CD14-positive monocyte (primary cell): ENCODE results near the gene RBM38. TPM values are rescaled to one million over a fixed set of nuclear protein-coding genes. Genes with fewer than 3 reads are reported as not detected.
"Not testable (repeated sequence)": the region's sequence is repeated elsewhere in the genome, so short reads cannot be mapped to it uniquely, and the experiment has no call there.

Experiments
- DNase-seq, 3 donors: peaks; one replicate each; pipeline ENCODE4 v3.0.0-alpha.2; 2011 to 2022
- H2AFZ ChIP-seq: 2 replicates; pipeline ENCODE4 v1.6.0; 2012; ENCODE audit warnings: mild to moderate bottlenecking, low read depth, low read length, inconsistent platforms; ENCODE audit not compliant: insufficient read depth, poor library complexity, severe bottlenecking
- H3K27ac ChIP-seq, 2 donors: 1 replicate in 1 of 2; 2 replicates in 1 of 2; pipeline ENCODE4 v1.5.1; 2012 to 2013; ENCODE audit warnings: low read length in 2 of 2, control low read depth in 1 of 2, inconsistent platforms in 1 of 2, low read depth in 1 of 2, mild to moderate bottlenecking in 1 of 2
- H3K27me3 ChIP-seq, 2 donors: one replicate each; pipeline versions ENCODE4 v1.6.0 to v1.6.1; 2011 to 2013; ENCODE audit warnings: low read length in 2 of 2; ENCODE audit not compliant: control insufficient read depth in 2 of 2, insufficient read depth in 2 of 2
- H3K36me3 ChIP-seq, 2 donors: replicated peaks in 1 of 2; 1 replicate in 1 of 2; 2 replicates in 1 of 2; pipeline versions ENCODE4 v1.5.1 to v1.6.1; 2012 to 2013; ENCODE audit warnings: low read length in 2 of 2, control low read depth in 1 of 2, inconsistent platforms in 1 of 2, mild to moderate bottlenecking in 1 of 2; ENCODE audit not compliant: insufficient read depth in 2 of 2, control insufficient read depth in 1 of 2
- H3K4me1 ChIP-seq, 2 donors: 1 replicate in 1 of 2; 2 replicates in 1 of 2; pipeline versions ENCODE4 v1.5.1 to v1.6.1; 2012 to 2013; ENCODE audit warnings: low read length in 2 of 2, control low read depth in 1 of 2, inconsistent platforms in 1 of 2, mild to moderate bottlenecking in 1 of 2, moderate library complexity in 1 of 2; ENCODE audit not compliant: insufficient read depth in 2 of 2, control insufficient read depth in 1 of 2
- H3K4me2 ChIP-seq: replicated peaks from 2 replicates; pipeline ENCODE3; 2012; ENCODE audit warnings: low read length, moderate library complexity, mild to moderate bottlenecking; ENCODE audit not compliant: poor library complexity, severe bottlenecking; ENCODE audit errors: extremely low read depth
- H3K4me3 ChIP-seq, 3 experiments: fragments of 200-600 bp in 1 of 3; sonication (generic) in 1 of 3; replicated peaks in 1 of 3; 1 replicate in 2 of 3; 2 replicates in 1 of 3; pipeline ENCODE4 v1.5.1; 2011 to 2013; ENCODE audit warnings: low read length in 3 of 3, mild to moderate bottlenecking in 3 of 3, control low read depth in 2 of 3, low read depth in 2 of 3, inconsistent platforms in 1 of 3, moderate library complexity in 1 of 3
- H3K79me2 ChIP-seq: 2 replicates; pipeline ENCODE4 v1.6.0; 2012; ENCODE audit warnings: mild to moderate bottlenecking, control low read depth, inconsistent platforms, low read length, moderate library complexity; ENCODE audit not compliant: insufficient read depth
- H3K9ac ChIP-seq: 2 replicates; pipeline ENCODE4 v1.6.0; 2017; ENCODE audit warnings: low read length, mild to moderate bottlenecking; ENCODE audit not compliant: insufficient read depth, poor library complexity, severe bottlenecking
- H3K9me3 ChIP-seq, 2 donors: replicated peaks in 1 of 2; 1 replicate in 1 of 2; 2 replicates in 1 of 2; pipeline versions ENCODE4 v1.5.1 to v1.6.1; 2012 to 2013; ENCODE audit warnings: low read length in 2 of 2, control low read depth in 1 of 2; ENCODE audit not compliant: control insufficient read depth in 1 of 2, insufficient read depth in 1 of 2
- H4K20me1 ChIP-seq: 2 replicates; pipeline ENCODE4 v1.6.0; 2012; ENCODE audit warnings: mild to moderate bottlenecking, low read length, control low read depth, moderate library complexity; ENCODE audit not compliant: insufficient read depth
- H3K27ac Mint-ChIP-seq, 7 donors: one replicate each; pipeline ENCODE4 v1.8.0; 2020; ENCODE audit warnings: mild to moderate bottlenecking in 7 of 7, mixed read lengths in 7 of 7, moderate library complexity in 6 of 7, inconsistent platforms in 2 of 7
- H3K27me3 Mint-ChIP-seq, 3 donors: one replicate each; pipeline ENCODE4 v1.8.0; 2021 to 2022; ENCODE audit warnings: low read depth in 3 of 3, mild to moderate bottlenecking in 3 of 3, mixed read lengths in 3 of 3, moderate library complexity in 3 of 3, inconsistent platforms in 1 of 3
- H3K36me3 Mint-ChIP-seq, 2 donors: one replicate each; pipeline ENCODE4 v1.8.0; 2020; ENCODE audit warnings: mixed read lengths in 2 of 2, inconsistent platforms in 1 of 2, mild to moderate bottlenecking in 1 of 2
- H3K4me1 Mint-ChIP-seq: one replicate; pipeline ENCODE4 v1.8.0; 2020; ENCODE audit warnings: mild to moderate bottlenecking, mixed read lengths
- H3K4me3 Mint-ChIP-seq, 2 donors: one replicate each; pipeline ENCODE4 v1.8.0; 2020; ENCODE audit warnings: mild to moderate bottlenecking in 2 of 2, mixed read lengths in 2 of 2, moderate library complexity in 1 of 2
- H3K9me3 Mint-ChIP-seq, 7 donors: one replicate each; pipeline ENCODE4 v1.8.0; 2020 to 2022; ENCODE audit warnings: mixed read lengths in 7 of 7, mild to moderate bottlenecking in 6 of 7, moderate library complexity in 6 of 7, inconsistent platforms in 2 of 7
- CTCF ChIP-seq: fragments of 200-600 bp; IDR thresholded peaks from one replicate; pipeline ENCODE4 v1.8.0; 2022; ENCODE audit warnings: antibody characterized with exemption, mild to moderate bottlenecking
- WGBS: methylation state at CpG from one replicate; pipeline ENCODE4 v1.1.5; 2013; ENCODE audit warnings: missing lambda C conversion rate; ENCODE audit not compliant: insufficient coverage; 5-methylcytosine and 5-hydroxymethylcytosine counted together
- intact Hi-C, 2 donors: fragments of 100-400 bp; cut with micrococcal nuclease; formaldehyde crosslinking; loops; one replicate each; pipeline versions ENCODE4 v1.15.0 to v1.15.1; 2023
- polyA plus RNA-seq, 3 donors: library from polyadenylated mRNA; depleted of rRNA in 1 of 3; unstranded in 2 of 3; stranded (reverse) in 1 of 3; fragments of 300-500 nt in 2 of 3; fragments of >200 nt in 1 of 3; fragmentation: Illumina TruSeq in 2 of 3; gene quantifications; 1 replicate in 2 of 3; 2 replicates in 1 of 3; pipeline ENCODE4 v1.2.3, GENCODE V29; 2012 to 2021

RBM38 gene
- polyA plus RNA-seq, 3 donors: 7.5 to 48.3 (median 17.8) TPM

- no peak for TF ChIP-seq CTCF
- peaks cover 33% of the 10 kb centered on the region for H4K20me1 ChIP-seq
- Mint-ChIP-seq H3K9me3 (peaks cover 0 to 10% (median 3%) of the 10 kb centered on the region in 7 donors), H3K4me1 (peaks cover 14% of the 10 kb centered on the region), H3K27me3 (peaks cover 8 to 24% (median 18%) of the 10 kb centered on the region in 3 donors), H3K27ac (peak overlapping the region in 2 of 7 donors; percentile 30 to 35), H3K4me3 (peak overlapping the region; percentile 15 to 31), H3K36me3 (peaks cover 24% of the 10 kb centered on the region in 2 donors)
- DNase-seq: no peak
- intact Hi-C loops: no loop called here
- peaks cover 6 to 8% of the 10 kb centered on the region in 2 donors for H3K27me3 ChIP-seq
- H2AFZ ChIP-seq: no peak overlapping the region
- H3K27ac ChIP-seq: no peak overlapping the region
- no peak overlapping the region for H3K9ac ChIP-seq
- H3K36me3 ChIP-seq: peaks cover 0 to 24% of the 10 kb centered on the region in 2 donors
- 94% methylated on average over 3 of the region's 16 CpGs for WGBS
- H3K9me3 ChIP-seq: no peaks in the 10 kb centered on the region
- H3K4me2 ChIP-seq: no peak overlapping the region
- H3K4me3 ChIP-seq: no peak overlapping the region
- peaks cover 10 to 14% of the 10 kb centered on the region in 2 donors for H3K4me1 ChIP-seq
- H3K79me2 ChIP-seq: peaks cover 34% of the 10 kb centered on the region
These were observed 41.0 kb upstream of the RBM38 start for GRCh38 chr20:57350081-57350710.

- H3K27ac Mint-ChIP-seq: peak overlapping the region in 4 of 7 donors; percentile 84 to 92 (median 90)
- peak overlapping the region; percentile 89 to 92 for H3K4me3 Mint-ChIP-seq
These were observed 40.5 kb upstream of the RBM38 start for GRCh38 chr20:57350726-57351041.

More at GRCh38 chr20:57350726-57351041, 40.5 kb upstream of the RBM38 start:
- H3K27me3 ChIP-seq, H3K9me3 ChIP-seq, DNase-seq, intact Hi-C loops: not testable (repeated sequence)
- Histone ChIP-seq H3K9ac (peak overlapping the region; percentile 91), H3K4me2 (peak overlapping the region; percentile 95), H2AFZ (peak overlapping the region; percentile 93), H3K36me3 (peaks cover 0 to 28% of the 10 kb centered on the region in 2 donors), H3K4me3 (peak overlapping the region; percentile 78 to 96 (median 80)), H4K20me1 (peaks cover 33% of the 10 kb centered on the region), H3K4me1 (peaks cover 10 to 14% of the 10 kb centered on the region in 2 donors), H3K79me2 (peaks cover 34% of the 10 kb centered on the region), H3K27ac (peak overlapping the region; percentile 51 to 91)
- peaks cover 24 to 27% of the 10 kb centered on the region in 2 donors for H3K36me3 Mint-ChIP-seq
- 1% methylated on average over 4 of the region's 24 CpGs for WGBS
- H3K4me1 Mint-ChIP-seq: peaks cover 14% of the 10 kb centered on the region
- H3K27me3 Mint-ChIP-seq: peaks cover 8 to 24% (median 18%) of the 10 kb centered on the region in 3 donors
- peaks cover 0 to 10% (median 3%) of the 10 kb centered on the region in 7 donors for H3K9me3 Mint-ChIP-seq
